PC-9 (cell line): Measurements from ENCODE around the gene ABLIM2. TPM values are rescaled to one million over a fixed set of nuclear protein-coding genes. Genes with fewer than 3 reads are reported as not detected.

Source experiments
- BruUV-seq: library from RNA; stranded (reverse); fragments of 400-500 nt; replicated peaks from 2 replicates; lab custom pipeline; 2021; lab: Mats Ljungman, UMichigan
- CTCF ChIA-PET: fragments of 300-600 bp; sonication (Branson Sonifier 250); formaldehyde crosslinking; loops from one replicate; lab custom pipeline; 2022; ENCODE audit warnings: antibody characterized with exemption; lab: Charles Lee
- POLR2A ChIA-PET: fragments of 300-600 bp; sonication (Branson Sonifier 250); formaldehyde crosslinking; loops from one replicate; lab custom pipeline; 2022; ENCODE audit warnings: antibody characterized with exemption; ENCODE audit not compliant: unreplicated experiment; lab: Charles Lee
- DNase-seq, 2 experiments: peaks; one replicate each; pipeline versions ENCODE4 v3.0.0 to v3.0.0-alpha.2; 2015 to 2022; ENCODE audit warnings: mixed read lengths in 1 of 2
- H2AFZ ChIP-seq: fragments of 200-600 bp; sonication (generic); 2 replicates; pipeline ENCODE4 v1.8.1; 2017; ENCODE audit warnings: antibody characterized with exemption
- H3F3A ChIP-seq: fragments of 200-600 bp; sonication (generic); 2 replicates; pipeline ENCODE4 v1.8.1; 2017; ENCODE audit warnings: antibody characterized with exemption, mild to moderate bottlenecking, low read depth; ENCODE audit not compliant: insufficient read depth
- H3K27ac ChIP-seq: fragments of 200-600 bp; sonication (generic); 2 replicates; pipeline ENCODE4 v1.6.1; 2016; ENCODE audit warnings: mixed run types
- H3K27me3 ChIP-seq: fragments of 200-600 bp; sonication (generic); 2 replicates; pipeline ENCODE4 v1.6.1; 2016; ENCODE audit warnings: low read depth, mixed run types; ENCODE audit not compliant: insufficient read depth
- H3K36me3 ChIP-seq: fragments of 200-600 bp; sonication (generic); 2 replicates; pipeline ENCODE4 v1.6.1; 2016; ENCODE audit warnings: low read depth, mixed run types
- H3K4me1 ChIP-seq: fragments of 200-600 bp; sonication (generic); replicated peaks from 2 replicates; pipeline ENCODE4 v1.6.1; 2016; ENCODE audit warnings: mixed run types; ENCODE audit not compliant: insufficient read depth
- H3K4me2 ChIP-seq: fragments of 200-600 bp; sonication (generic); 2 replicates; pipeline ENCODE4 v1.6.1; 2017; ENCODE audit warnings: mixed run types
- H3K4me3 ChIP-seq: fragments of 200-600 bp; sonication (generic); 2 replicates; pipeline ENCODE4 v1.6.1; 2016; ENCODE audit warnings: mixed run types
- H3K79me2 ChIP-seq: fragments of 200-600 bp; sonication (generic); 2 replicates; pipeline ENCODE4 v1.6.1; 2017; ENCODE audit warnings: low read depth, mixed run types
- H3K9me2 ChIP-seq: fragments of 200-600 bp; sonication (generic); 2 replicates; pipeline ENCODE4 v1.8.1; 2017; ENCODE audit warnings: mild to moderate bottlenecking; ENCODE audit not compliant: insufficient read depth
- H3K9me3 ChIP-seq: fragments of 200-600 bp; sonication (generic); 2 replicates; pipeline ENCODE4 v1.8.1; 2016; ENCODE audit warnings: low read depth; ENCODE audit not compliant: insufficient read depth
- H4K20me1 ChIP-seq: fragments of 200-600 bp; sonication (generic); 2 replicates; pipeline ENCODE4 v1.8.1; 2017; ENCODE audit not compliant: insufficient read depth
- EZH2 ChIP-seq: fragments of 200-600 bp; sonication (generic); IDR thresholded peaks from 2 replicates; pipeline ENCODE4 v1.8.0; 2017; ENCODE audit warnings: antibody characterized with exemption, low read depth
- intact Hi-C: fragments of 100-400 bp; cut with micrococcal nuclease; formaldehyde crosslinking; loops from one replicate; pipeline ENCODE4 v1.10.0; 2022; ENCODE audit not compliant: unreplicated experiment
- total RNA-seq: library from RNA; stranded (reverse); gene quantifications from 2 replicates; pipeline ENCODE4 v1.2.3, GENCODE V29; 2021
- TF ChIP-seq, protein P1 (sequence below): fragments of 200-600 bp; sonication (generic); conservative IDR thresholded peaks from 2 replicates; pipeline ENCODE4 v1.6.1; 2017; ENCODE audit warnings: mixed run types, antibody characterized with exemption, mild to moderate bottlenecking, moderate library complexity

The ABLIM2 gene
- total RNA-seq, 1 experiment from 2014 or later: 1.6 TPM

DNA sequence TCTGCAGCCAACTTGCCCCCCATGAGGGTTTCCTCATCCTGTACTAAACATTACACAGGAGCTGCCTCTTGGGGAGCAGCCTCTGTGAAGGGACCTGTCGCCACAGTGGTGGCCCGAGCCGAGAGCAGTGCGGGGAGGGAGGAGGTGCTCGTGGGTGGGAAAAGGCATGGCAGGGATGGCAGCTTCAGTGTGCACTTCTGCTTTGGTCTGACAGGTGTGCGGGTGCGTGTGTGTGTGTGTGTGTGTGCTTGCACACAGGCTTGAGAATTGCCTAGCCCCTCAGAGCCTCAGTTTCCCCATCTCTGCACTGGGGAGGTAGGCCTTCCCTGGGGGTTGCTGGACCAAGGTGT is 44.4 kb upstream of the ABLIM2 start:
- H3K79me2 ChIP-seq: 0 out of 2 replicates have a peak, but pooled peaks cover 2% of the 10 kb centered on the region
- TF ChIP-seq, protein P1, sequence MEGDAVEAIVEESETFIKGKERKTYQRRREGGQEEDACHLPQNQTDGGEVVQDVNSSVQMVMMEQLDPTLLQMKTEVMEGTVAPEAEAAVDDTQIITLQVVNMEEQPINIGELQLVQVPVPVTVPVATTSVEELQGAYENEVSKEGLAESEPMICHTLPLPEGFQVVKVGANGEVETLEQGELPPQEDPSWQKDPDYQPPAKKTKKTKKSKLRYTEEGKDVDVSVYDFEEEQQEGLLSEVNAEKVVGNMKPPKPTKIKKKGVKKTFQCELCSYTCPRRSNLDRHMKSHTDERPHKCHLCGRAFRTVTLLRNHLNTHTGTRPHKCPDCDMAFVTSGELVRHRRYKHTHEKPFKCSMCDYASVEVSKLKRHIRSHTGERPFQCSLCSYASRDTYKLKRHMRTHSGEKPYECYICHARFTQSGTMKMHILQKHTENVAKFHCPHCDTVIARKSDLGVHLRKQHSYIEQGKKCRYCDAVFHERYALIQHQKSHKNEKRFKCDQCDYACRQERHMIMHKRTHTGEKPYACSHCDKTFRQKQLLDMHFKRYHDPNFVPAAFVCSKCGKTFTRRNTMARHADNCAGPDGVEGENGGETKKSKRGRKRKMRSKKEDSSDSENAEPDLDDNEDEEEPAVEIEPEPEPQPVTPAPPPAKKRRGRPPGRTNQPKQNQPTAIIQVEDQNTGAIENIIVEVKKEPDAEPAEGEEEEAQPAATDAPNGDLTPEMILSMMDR: no peak
- TF ChIP-seq EZH2: no peak
- intact Hi-C loops: no loop called here
- CTCF ChIA-PET: no interaction called here
- no peaks in the 10 kb centered on the region for H3K9me3 ChIP-seq
- no peak overlapping the region for H3K27ac ChIP-seq
- H4K20me1 ChIP-seq: no peaks in the 10 kb centered on the region
- BruUV-seq: no TSS peak
- DNase-seq: no peak
- no peaks in the 10 kb centered on the region for H3K9me2 ChIP-seq
- POLR2A ChIA-PET: no interaction called here
- no peak overlapping the region for H3K4me2 ChIP-seq
- peaks cover 6% of the 10 kb centered on the region; the same call in 1 of the 2 replicates for H3F3A ChIP-seq
- no peak overlapping the region for H3K4me3 ChIP-seq
- no peak overlapping the region for H2AFZ ChIP-seq
- H3K27me3 ChIP-seq: no peaks in the 10 kb centered on the region
- H3K36me3 ChIP-seq: no peaks in the 10 kb centered on the region
- H3K4me1 ChIP-seq: peaks cover 17% of the 10 kb centered on the region

DNA sequence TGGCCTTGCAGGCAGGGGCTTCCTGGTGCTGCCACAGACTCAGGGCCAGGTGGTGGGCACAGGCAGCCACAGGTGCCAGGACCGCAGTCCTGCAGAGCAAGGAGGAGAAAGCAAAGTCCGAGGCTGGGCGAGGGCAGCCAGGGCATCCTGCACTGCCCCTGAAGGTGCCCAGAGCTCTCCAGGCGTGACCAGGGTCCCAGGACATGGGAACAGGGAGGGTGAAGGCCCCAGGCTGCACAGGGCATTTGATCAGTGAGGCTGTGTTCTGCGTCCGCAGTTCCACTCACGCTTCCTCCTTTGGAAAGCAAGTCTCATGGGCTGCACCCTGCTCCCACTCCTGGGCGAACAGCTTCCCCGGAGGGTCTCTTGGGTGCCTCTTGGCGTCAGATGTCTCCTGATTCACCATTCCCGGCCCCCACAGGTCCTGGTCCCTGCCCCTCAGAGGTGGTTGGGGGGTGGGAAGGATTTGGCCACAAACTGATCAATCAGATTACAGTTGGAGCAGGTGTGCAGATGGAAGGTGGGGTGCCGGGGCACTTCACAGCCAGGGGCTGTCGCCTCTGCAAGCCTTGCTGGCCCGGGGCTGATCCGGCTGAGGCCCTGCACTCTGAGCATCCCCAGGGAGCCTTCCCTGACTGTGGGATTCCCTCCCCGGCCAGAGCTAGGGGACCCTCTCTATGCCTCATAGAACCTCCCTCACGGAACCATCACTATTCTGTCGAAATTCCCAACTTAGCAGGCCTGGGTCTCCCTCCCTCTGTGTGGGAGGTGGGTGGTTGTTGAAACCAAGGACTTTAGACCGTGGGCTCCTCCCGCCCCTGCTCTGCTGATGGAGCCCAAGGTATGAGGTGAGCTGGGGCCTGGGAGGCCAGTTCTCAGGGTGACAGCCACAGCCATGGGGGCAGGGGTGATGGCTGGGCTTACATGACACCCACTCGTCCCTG is 43.8 kb upstream of the ABLIM2 start:
- Histone ChIP-seq H3K79me2 (0 out of 2 replicates have a peak, but pooled peaks cover 2% of the 10 kb centered on the region), H3K9me3 (no peaks in the 10 kb centered on the region), H3K4me3 (no peak overlapping the region), H3K27me3 (no peaks in the 10 kb centered on the region), H3K27ac (no peak overlapping the region), H3K4me1 (peaks cover 17% of the 10 kb centered on the region), H2AFZ (no peak overlapping the region), H3F3A (peaks cover 6% of the 10 kb centered on the region; the same call in 1 of the 2 replicates), H4K20me1 (no peaks in the 10 kb centered on the region), H3K9me2 (no peaks in the 10 kb centered on the region), H3K36me3 (no peaks in the 10 kb centered on the region), H3K4me2 (no peak overlapping the region)
- ChIA-PET POLR2A (no interaction called here), CTCF (no interaction called here)
- DNase-seq: no peak
- intact Hi-C loops: no loop called here
- BruUV-seq: no TSS peak
- TF ChIP-seq EZH2: no peak
- TF ChIP-seq, protein P1: no peak

DNA sequence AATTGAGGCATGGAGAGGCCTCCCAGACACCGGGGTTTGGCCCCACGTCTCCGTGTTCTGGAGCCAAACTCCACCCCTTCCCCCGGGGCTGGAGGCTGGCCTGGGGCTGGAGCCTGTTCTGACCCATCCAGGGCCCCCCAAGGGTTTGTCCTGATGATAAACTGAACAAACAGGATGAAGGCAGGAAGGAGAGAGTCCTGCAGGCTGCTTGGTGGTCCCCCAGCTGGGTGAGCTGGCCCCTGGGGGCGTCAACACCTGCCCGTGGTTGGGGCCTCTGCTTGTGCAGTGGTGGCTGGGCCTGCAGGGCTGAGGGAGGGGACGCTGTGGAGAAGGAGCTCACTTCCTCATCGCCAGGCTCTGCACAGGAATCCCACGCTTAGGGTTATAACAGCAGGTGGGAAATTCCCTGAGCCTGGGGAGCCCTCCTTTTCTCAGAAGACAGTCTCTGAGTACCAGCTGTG is 42.7 kb upstream of the ABLIM2 start:
- Histone ChIP-seq H3K79me2 (0 out of 2 replicates have a peak, but pooled peaks cover 2% of the 10 kb centered on the region), H3K4me3 (no peak overlapping the region)
- CTCF ChIA-PET: no interaction called here

More for the DNA sequence above, 42.7 kb upstream of the ABLIM2 start:
- peaks cover 6% of the 10 kb centered on the region; the same call in 1 of the 2 replicates for H3F3A ChIP-seq
- TF ChIP-seq, protein P1: no peak
- TF ChIP-seq EZH2: no peak
- BruUV-seq: no TSS peak
- H3K27ac ChIP-seq: no peak overlapping the region
- no peaks in the 10 kb centered on the region for H3K9me3 ChIP-seq
- H3K36me3 ChIP-seq: no peaks in the 10 kb centered on the region
- no peak overlapping the region for H3K4me2 ChIP-seq
- no peaks in the 10 kb centered on the region for H4K20me1 ChIP-seq
- H2AFZ ChIP-seq: no peak overlapping the region
- intact Hi-C loops: no loop called here
- peaks cover 21% of the 10 kb centered on the region for H3K4me1 ChIP-seq
- POLR2A ChIA-PET: no interaction called here
- no peak for DNase-seq
- no peaks in the 10 kb centered on the region for H3K27me3 ChIP-seq
- no peaks in the 10 kb centered on the region for H3K9me2 ChIP-seq
